ENCODE results near the gene SLC4A2.

DNA sequence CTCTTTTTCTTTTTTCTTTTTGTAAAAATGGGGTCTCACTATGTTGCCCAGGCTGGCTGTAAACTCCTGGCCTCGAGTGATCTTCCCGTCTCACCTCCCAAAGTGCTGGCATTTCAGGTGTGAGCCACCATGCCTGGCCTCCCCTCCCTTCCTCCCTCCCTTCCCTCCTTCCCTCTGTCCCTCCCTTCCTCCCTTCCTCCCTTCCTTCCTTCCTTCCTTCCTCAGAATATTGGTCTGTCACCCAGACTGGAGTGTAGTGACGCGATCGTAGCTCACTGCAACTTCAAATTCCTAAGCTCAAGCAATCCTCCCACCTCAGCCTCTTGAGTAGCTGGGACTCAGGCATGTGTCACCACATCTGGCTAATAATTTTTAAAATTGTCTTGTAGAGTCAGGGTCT is 35.3 kb downstream of the SLC4A2 start:
- no peak for TF ChIP-seq POLR2A (IDR thresholded peaks at IDR 0.05)
- TF ChIP-seq, protein P1, sequence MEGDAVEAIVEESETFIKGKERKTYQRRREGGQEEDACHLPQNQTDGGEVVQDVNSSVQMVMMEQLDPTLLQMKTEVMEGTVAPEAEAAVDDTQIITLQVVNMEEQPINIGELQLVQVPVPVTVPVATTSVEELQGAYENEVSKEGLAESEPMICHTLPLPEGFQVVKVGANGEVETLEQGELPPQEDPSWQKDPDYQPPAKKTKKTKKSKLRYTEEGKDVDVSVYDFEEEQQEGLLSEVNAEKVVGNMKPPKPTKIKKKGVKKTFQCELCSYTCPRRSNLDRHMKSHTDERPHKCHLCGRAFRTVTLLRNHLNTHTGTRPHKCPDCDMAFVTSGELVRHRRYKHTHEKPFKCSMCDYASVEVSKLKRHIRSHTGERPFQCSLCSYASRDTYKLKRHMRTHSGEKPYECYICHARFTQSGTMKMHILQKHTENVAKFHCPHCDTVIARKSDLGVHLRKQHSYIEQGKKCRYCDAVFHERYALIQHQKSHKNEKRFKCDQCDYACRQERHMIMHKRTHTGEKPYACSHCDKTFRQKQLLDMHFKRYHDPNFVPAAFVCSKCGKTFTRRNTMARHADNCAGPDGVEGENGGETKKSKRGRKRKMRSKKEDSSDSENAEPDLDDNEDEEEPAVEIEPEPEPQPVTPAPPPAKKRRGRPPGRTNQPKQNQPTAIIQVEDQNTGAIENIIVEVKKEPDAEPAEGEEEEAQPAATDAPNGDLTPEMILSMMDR (IDR thresholded peaks at IDR 0.05), result no peak
